Rectal smooth muscle tissue (tissue), 1 donor: Measurements from ENCODE around the gene LOXL4.
"Not testable (repeated sequence)": the region's sequence is repeated elsewhere in the genome, so short reads cannot be mapped to it uniquely, and the experiment has no call there.

ENCODE experiments used
- H3K27ac ChIP-seq: one replicate; pipeline ENCODE4 v1.7.0; 2013; ENCODE audit warnings: low read depth, low read length, inconsistent platforms
- H3K27me3 ChIP-seq: one replicate; pipeline ENCODE4 v1.7.0; 2013; ENCODE audit warnings: low read length; ENCODE audit not compliant: control insufficient read depth, insufficient read depth
- H3K36me3 ChIP-seq: one replicate; pipeline ENCODE4 v1.7.0; 2013; ENCODE audit warnings: low read length; ENCODE audit not compliant: control insufficient read depth, insufficient read depth
- H3K4me1 ChIP-seq: one replicate; pipeline ENCODE4 v1.7.0; 2013; ENCODE audit warnings: low read length; ENCODE audit not compliant: control insufficient read depth, insufficient read depth
- H3K4me3 ChIP-seq: one replicate; pipeline ENCODE4 v1.7.0; 2013; ENCODE audit warnings: low read length
- H3K9ac ChIP-seq: one replicate; pipeline ENCODE4 v1.7.0; 2013; ENCODE audit warnings: low read length

LOXL4 gene

GRCh38 chr10:98246911-98247805 is 20.8 kb downstream of the LOXL4 start:
- no peaks in the 10 kb centered on the region for H3K27me3 ChIP-seq
- H3K4me1 ChIP-seq: peaks cover 17% of the 10 kb centered on the region
- peaks cover 16% of the 10 kb centered on the region for H3K36me3 ChIP-seq
- H3K4me3 ChIP-seq: no peak overlapping the region
- H3K9ac ChIP-seq: no peak overlapping the region
- no peak overlapping the region for H3K27ac ChIP-seq

- peaks cover 16% of the 10 kb centered on the region for H3K36me3 ChIP-seq
- no peak overlapping the region for H3K4me3 ChIP-seq
- no peaks in the 10 kb centered on the region for H3K27me3 ChIP-seq
- H3K4me1 ChIP-seq: peaks cover 17% of the 10 kb centered on the region
- no peak overlapping the region for H3K27ac ChIP-seq
- H3K9ac ChIP-seq: no peak overlapping the region
Observed at GRCh38 chr10:98244586-98244985, 23.4 kb downstream of the LOXL4 start.

- peaks cover 16% of the 10 kb centered on the region for H3K36me3 ChIP-seq
- no peak overlapping the region for H3K27ac ChIP-seq
- H3K4me1 ChIP-seq: peaks cover 17% of the 10 kb centered on the region
- no peaks in the 10 kb centered on the region for H3K27me3 ChIP-seq
- H3K9ac ChIP-seq: no peak overlapping the region
- no peak overlapping the region for H3K4me3 ChIP-seq
Observed at GRCh38 chr10:98244141-98244540, 23.9 kb downstream of the LOXL4 start.

GRCh38 chr10:98242823-98243222 is 25.2 kb downstream of the LOXL4 start:
- peaks cover 17% of the 10 kb centered on the region for H3K4me1 ChIP-seq
- no peak overlapping the region for H3K9ac ChIP-seq
- peaks cover 11% of the 10 kb centered on the region for H3K36me3 ChIP-seq
- no peaks in the 10 kb centered on the region for H3K27me3 ChIP-seq
- H3K4me3 ChIP-seq: no peak overlapping the region
- H3K27ac ChIP-seq: no peak overlapping the region

- Histone ChIP-seq H3K27ac (no peak overlapping the region), H3K4me3 (no peak overlapping the region), H3K36me3 (peaks cover 13% of the 10 kb centered on the region), H3K27me3 (no peaks in the 10 kb centered on the region), H3K4me1 (peaks cover 14% of the 10 kb centered on the region), H3K9ac (no peak overlapping the region)
Observed at GRCh38 chr10:98240524-98240923, 27.5 kb downstream of the LOXL4 start.

GRCh38 chr10:98238391-98238790 is 29.6 kb downstream of the LOXL4 start:
- Histone ChIP-seq H3K27me3 (no peaks in the 10 kb centered on the region), H3K9ac (no peak overlapping the region), H3K36me3 (peaks cover 13% of the 10 kb centered on the region), H3K4me3 (no peak overlapping the region), H3K27ac (no peak overlapping the region), H3K4me1 (no peaks in the 10 kb centered on the region)

GRCh38 chr10:98236862-98237261 is 31.1 kb downstream of the LOXL4 start:
- H3K36me3 ChIP-seq: peaks cover 13% of the 10 kb centered on the region
- no peak overlapping the region for H3K9ac ChIP-seq
- no peak overlapping the region for H3K27ac ChIP-seq
- no peak overlapping the region for H3K4me3 ChIP-seq
- no peaks in the 10 kb centered on the region for H3K4me1 ChIP-seq
- H3K27me3 ChIP-seq: no peaks in the 10 kb centered on the region

- no peaks in the 10 kb centered on the region for H3K4me1 ChIP-seq
- H3K4me3 ChIP-seq: no peak overlapping the region
- no peaks in the 10 kb centered on the region for H3K27me3 ChIP-seq
- H3K36me3 ChIP-seq: peaks cover 13% of the 10 kb centered on the region
- no peak overlapping the region for H3K9ac ChIP-seq
- no peak overlapping the region for H3K27ac ChIP-seq
Observed at GRCh38 chr10:98235846-98236245, 32.1 kb downstream of the LOXL4 start.

- H3K9ac ChIP-seq: no peak overlapping the region
- H3K36me3 ChIP-seq: peaks cover 2% of the 10 kb centered on the region
- H3K27me3 ChIP-seq: no peaks in the 10 kb centered on the region
- no peak overlapping the region for H3K27ac ChIP-seq
- no peaks in the 10 kb centered on the region for H3K4me1 ChIP-seq
- H3K4me3 ChIP-seq: no peak overlapping the region
Observed at GRCh38 chr10:98231417-98231816, 36.6 kb downstream of the LOXL4 start.

GRCh38 chr10:98228266-98228665 is 39.7 kb downstream of the LOXL4 start:
- not testable (repeated sequence) for H3K9ac ChIP-seq, H3K27me3 ChIP-seq, H3K36me3 ChIP-seq, H3K4me3 ChIP-seq, H3K4me1 ChIP-seq, H3K27ac ChIP-seq

GRCh38 chr10:98227713-98228112 is 40.3 kb downstream of the LOXL4 start:
- H3K4me3 ChIP-seq, H3K36me3 ChIP-seq, H3K9ac ChIP-seq, H3K27ac ChIP-seq, H3K27me3 ChIP-seq, H3K4me1 ChIP-seq: not testable (repeated sequence)

- Histone ChIP-seq H3K4me3 (no peak overlapping the region), H3K4me1 (no peaks in the 10 kb centered on the region)
Observed at GRCh38 chr10:98226508-98227144, 41.4 kb downstream of the LOXL4 start.

GRCh38 chr10:98224996-98225395 is 43.0 kb downstream of the LOXL4 start:
- Histone ChIP-seq H3K36me3 (no peaks in the 10 kb centered on the region), H3K27ac (no peak overlapping the region)

More at GRCh38 chr10:98226508-98227144, 41.4 kb downstream of the LOXL4 start:
- Histone ChIP-seq H3K27me3 (no peaks in the 10 kb centered on the region), H3K9ac (no peak overlapping the region), H3K36me3 (no peaks in the 10 kb centered on the region), H3K27ac (no peak overlapping the region)

More at GRCh38 chr10:98224996-98225395, 43.0 kb downstream of the LOXL4 start:
- H3K4me1 ChIP-seq: no peaks in the 10 kb centered on the region
- H3K9ac ChIP-seq: no peak overlapping the region
- H3K27me3 ChIP-seq: no peaks in the 10 kb centered on the region
- no peak overlapping the region for H3K4me3 ChIP-seq
